Measurements from ENCODE around the gene DEFB126.

DEFB126 gene

GRCh38 chr20:137668-138490, 4.5 kb upstream of the DEFB126 start:
- DNase-seq (ENCODE audit: insufficient read length, low spot score), result no peak
- peak; percentile 29 for TF ChIP-seq CTCF (IDR thresholded peaks at IDR 0.05; ENCODE audit: insufficient read depth, missing control alignments)
- no peak for FAIRE-seq

GRCh38 chr20:145877-146276, 3.5 kb downstream of the DEFB126 start:
- TF ChIP-seq CTCF (IDR thresholded peaks at IDR 0.05; ENCODE audit: insufficient read depth, missing control alignments), result no peak
- no peak for FAIRE-seq

GRCh38 chr20:152131-152530, 9.7 kb downstream of the DEFB126 start:
- no peak for TF ChIP-seq CTCF (IDR thresholded peaks at IDR 0.05; ENCODE audit: insufficient read depth, missing control alignments)
- no peak for DNase-seq (ENCODE audit: insufficient read length, low spot score)
- no peak for FAIRE-seq

More at GRCh38 chr20:145877-146276, 3.5 kb downstream of the DEFB126 start:
- DNase-seq (ENCODE audit: insufficient read length, low spot score), result no peak

GRCh38 chr20:157154-157553, 14.8 kb downstream of the DEFB126 start, which contains the start of gene DEFB127:
Gene DEFB127, plus strand, starts transcription at chr20:157454. Its CDS starts 91 bp downstream, at chr20:157545.
- FAIRE-seq, result no peak
- no peak for DNase-seq (ENCODE audit: insufficient read length, low spot score)
- no peak for TF ChIP-seq CTCF (IDR thresholded peaks at IDR 0.05; ENCODE audit: insufficient read depth, missing control alignments)

GRCh38 chr20:164618-165017, 22.2 kb downstream of the DEFB126 start:
- DNase-seq (ENCODE audit: insufficient read length, low spot score) (no peak), FAIRE-seq (no peak)
- no peak for TF ChIP-seq CTCF (IDR thresholded peaks at IDR 0.05; ENCODE audit: insufficient read depth, missing control alignments)

GRCh38 chr20:168876-169275, 26.5 kb downstream of the DEFB126 start:
- FAIRE-seq, result no peak
- no peak for TF ChIP-seq CTCF (IDR thresholded peaks at IDR 0.05; ENCODE audit: insufficient read depth, missing control alignments)
- DNase-seq (ENCODE audit: insufficient read length, low spot score), result no peak

- no peak for TF ChIP-seq CTCF (IDR thresholded peaks at IDR 0.05; ENCODE audit: insufficient read depth, missing control alignments)
- FAIRE-seq (no peak), DNase-seq (ENCODE audit: insufficient read length, low spot score) (no peak)
Observed at GRCh38 chr20:184288-184687, 41.9 kb downstream of the DEFB126 start.
